GM18951 (cell line): ENCODE results near the gene ITM2B.
"Not testable (repeated sequence)": the region's sequence is repeated elsewhere in the genome, so short reads cannot be mapped to it uniquely, and the experiment has no call there.

Experiments
- POLR2A ChIP-seq: IDR thresholded peaks from 4 replicates; pipeline ENCODE4 v1.6.1; 2011; ENCODE audit warnings: mild to moderate bottlenecking; ENCODE audit not compliant: insufficient read length, insufficient read depth; ENCODE audit errors: extremely low read depth
- in situ Hi-C: fragments of 300-500 bp; cut with MboI; formaldehyde crosslinking; loops from one replicate; pipeline ENCODE4 v1.12.0; 2022; ENCODE audit warnings: low sequenced_read_pairs, mixed read lengths, inconsistent platforms; ENCODE audit not compliant: unreplicated experiment

The ITM2B gene

GRCh38 chr13:48235341-48236135 is 2.5 kb downstream of the ITM2B start:
- in situ Hi-C loops: no loop called here
- no peak for TF ChIP-seq POLR2A

GRCh38 chr13:48236528-48237353 is 3.7 kb downstream of the ITM2B start:
- TF ChIP-seq POLR2A: no peak
- in situ Hi-C loops: no loop called here

DNA sequence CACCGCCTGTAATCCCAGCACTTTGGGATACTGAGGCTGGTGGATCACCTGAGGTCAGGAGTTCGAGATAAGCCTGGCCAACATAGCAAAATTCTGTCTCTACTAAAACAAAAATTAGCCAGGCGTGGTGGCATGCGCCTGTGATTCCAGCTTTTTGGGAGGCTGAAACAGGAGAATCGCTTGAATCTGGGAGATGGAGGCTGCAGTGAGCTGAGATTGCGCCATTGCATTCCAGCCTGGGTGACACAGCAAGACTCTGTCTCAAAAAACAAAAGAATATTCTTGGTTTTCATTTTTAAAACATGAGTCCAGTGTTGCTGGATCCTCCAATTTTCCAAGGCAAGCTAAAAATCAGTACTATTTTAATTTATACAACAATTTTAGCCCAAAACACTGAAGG is 6.4 kb downstream of the ITM2B start:
- in situ Hi-C loops: not testable (repeated sequence)

DNA sequence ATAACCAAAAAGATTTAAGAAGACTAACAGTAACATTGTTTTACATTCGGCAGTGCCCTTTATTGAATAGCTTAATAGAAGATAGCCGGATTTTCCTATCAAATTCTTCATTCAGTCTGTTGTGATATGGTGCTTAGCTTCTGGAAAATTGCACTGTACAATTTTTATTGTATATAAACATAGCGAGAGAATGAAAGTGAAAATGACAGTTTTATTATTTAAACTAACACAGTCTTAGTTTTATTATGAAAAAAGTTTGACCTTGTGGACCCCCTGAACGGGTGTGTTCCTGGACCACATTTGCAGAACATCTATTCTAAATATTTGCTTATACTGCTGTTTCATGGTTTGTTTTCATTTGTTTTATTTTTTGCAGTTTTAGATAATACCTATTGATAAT is 8.6 kb downstream of the ITM2B start:
- TF ChIP-seq POLR2A: no peak
- in situ Hi-C loops: no loop called here

- TF ChIP-seq POLR2A: no peak
- in situ Hi-C loops: no loop called here
Observed at GRCh38 chr13:48242677-48243076, 9.7 kb downstream of the ITM2B start.

DNA sequence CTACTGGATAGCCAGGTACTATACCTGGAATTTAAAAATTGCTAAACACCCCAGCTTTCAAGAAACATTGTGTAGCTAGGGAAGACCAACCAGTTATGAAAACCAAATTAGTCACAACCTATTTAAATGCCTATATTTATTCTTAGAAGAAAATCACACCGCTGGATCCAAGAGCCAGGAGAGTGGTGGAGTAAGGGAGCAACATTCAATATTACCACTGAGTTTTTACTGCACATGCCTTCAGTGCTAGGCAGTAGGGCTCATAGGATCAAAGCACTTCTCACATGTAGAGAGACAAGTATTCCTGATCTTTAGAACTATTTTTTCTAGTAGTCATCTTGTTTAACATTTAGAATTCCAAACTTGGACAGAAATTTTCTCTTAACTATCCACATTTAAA is 11.2 kb downstream of the ITM2B start:
- TF ChIP-seq POLR2A: no peak
- in situ Hi-C loops: no loop called here

GRCh38 chr13:48246102-48246501 is 13.1 kb downstream of the ITM2B start:
- in situ Hi-C loops: no loop called here

GRCh38 chr13:48249018-48249417 is 16.0 kb downstream of the ITM2B start:
- in situ Hi-C loops: no loop called here
- TF ChIP-seq POLR2A: no peak

More at GRCh38 chr13:48246102-48246501, 13.1 kb downstream of the ITM2B start:
- no peak for TF ChIP-seq POLR2A

DNA sequence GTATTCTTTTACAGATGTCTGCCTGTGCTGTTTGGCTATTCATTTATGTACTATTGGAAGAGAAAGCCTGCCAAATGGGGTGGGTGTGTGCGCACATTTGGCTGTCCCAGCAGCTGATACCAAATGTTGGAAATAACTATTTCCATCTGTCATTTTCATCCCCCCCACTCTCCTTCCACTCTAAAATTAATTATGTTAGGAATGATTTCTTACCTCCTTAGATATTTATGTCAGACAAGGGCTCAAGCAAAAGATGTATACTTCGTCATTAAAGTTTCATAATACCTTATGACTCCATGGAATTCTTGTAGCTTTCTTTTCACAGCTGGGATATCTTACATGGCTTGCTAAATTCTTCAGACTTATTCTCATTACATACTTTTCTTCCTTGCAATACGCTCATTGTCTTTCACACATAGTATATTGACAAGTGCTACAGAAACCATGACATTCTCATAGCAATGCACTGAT is 18.6 kb downstream of the ITM2B start:
- in situ Hi-C loops: no loop called here
- no peak for TF ChIP-seq POLR2A

GRCh38 chr13:48252176-48252575 is 19.2 kb downstream of the ITM2B start:
- in situ Hi-C loops: no loop called here
- no peak for TF ChIP-seq POLR2A

- in situ Hi-C loops: no loop called here
Observed at GRCh38 chr13:48253849-48254248, 20.8 kb downstream of the ITM2B start.

GRCh38 chr13:48255090-48255489 is 22.1 kb downstream of the ITM2B start:
- TF ChIP-seq POLR2A: no peak
- in situ Hi-C loops: no loop called here

More at GRCh38 chr13:48253849-48254248, 20.8 kb downstream of the ITM2B start:
- TF ChIP-seq POLR2A: no peak

DNA sequence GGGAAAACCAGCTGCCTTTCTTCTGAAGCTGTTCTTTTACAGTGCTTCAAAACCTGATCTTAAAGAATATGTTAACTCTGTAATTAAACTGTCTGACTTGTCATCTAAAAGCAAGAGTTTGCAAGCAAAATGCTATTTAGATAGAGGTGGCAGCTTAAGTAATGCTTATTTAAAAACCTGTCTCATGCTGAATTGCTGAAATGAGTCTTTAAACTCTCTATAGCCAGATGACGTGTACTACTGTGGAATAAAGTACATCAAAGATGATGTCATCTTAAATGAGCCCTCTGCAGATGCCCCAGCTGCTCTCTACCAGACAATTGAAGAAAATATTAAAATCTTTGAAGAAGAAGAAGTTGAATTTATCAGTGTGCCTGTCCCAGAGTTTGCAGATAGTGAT is 22.9 kb downstream of the ITM2B start:
- in situ Hi-C loops: no loop called here
- no peak for TF ChIP-seq POLR2A

GRCh38 chr13:48258002-48258401 is 25.0 kb downstream of the ITM2B start:
- in situ Hi-C loops: no loop called here
- TF ChIP-seq POLR2A: no peak

DNA sequence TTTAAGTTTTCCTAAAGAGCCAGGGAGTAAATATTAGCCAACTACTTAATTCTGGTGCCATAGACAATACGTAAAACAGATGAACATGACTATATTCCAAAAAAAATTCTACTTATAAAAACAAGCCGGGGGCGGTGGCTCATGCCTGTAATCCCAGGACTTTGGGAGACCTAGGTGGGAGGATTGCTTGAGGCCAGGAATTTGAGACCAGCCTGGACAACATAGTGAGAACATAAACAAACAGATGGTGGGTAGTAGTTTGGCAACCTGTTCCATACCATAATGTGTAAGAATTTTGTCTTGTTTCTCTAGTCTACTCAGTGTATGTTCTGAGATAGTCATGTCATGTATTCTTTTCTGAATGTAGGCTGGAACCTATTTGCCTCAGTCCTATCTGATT is 25.4 kb downstream of the ITM2B start:
- in situ Hi-C loops: no loop called here
- no peak for TF ChIP-seq POLR2A
